IMR-90 (cell line): ENCODE measurements around the gene UROD. TPM values are rescaled to one million over a fixed set of nuclear protein-coding genes. Genes with fewer than 3 reads are reported as not detected.

Source experiments
- ATAC-seq: fragments of 200-7000 bp; cut with Tn5 transposase; 2 replicates; pipeline ENCODE4 v1.9.1; 2020; ENCODE audit warnings: low read depth, mild to moderate bottlenecking, moderate library complexity
- BruUV-seq: library from RNA; stranded (reverse); fragments of 400-500 nt; replicated peaks from 2 replicates; lab custom pipeline; 2021; lab: Mats Ljungman, UMichigan
- CTCF ChIA-PET: fragments of 300-600 bp; formaldehyde crosslinking; extraction: SDS; loops from one replicate; lab custom pipeline; 2021; ENCODE audit warnings: antibody characterized with exemption; lab: Yijun Ruan, JAX
- POLR2A ChIA-PET: fragments of 300-600 bp; sonication (Branson Sonifier 250); formaldehyde crosslinking; loops from one replicate; lab custom pipeline; 2022; ENCODE audit warnings: antibody characterized with exemption; ENCODE audit not compliant: unreplicated experiment; lab: Charles Lee
- DNase-seq: peaks from one replicate; pipeline ENCODE4 v3.0.0; 2013
- H2AFZ ChIP-seq: replicated peaks from 2 replicates; pipeline ENCODE3; 2013; ENCODE audit warnings: low read length, mild to moderate bottlenecking; ENCODE audit not compliant: poor library complexity
- H2AK5ac ChIP-seq: 2 replicates; pipeline ENCODE4 v1.6.1; 2013; ENCODE audit warnings: low read depth, low read length, inconsistent platforms
- H2AK9ac ChIP-seq: replicated peaks from 2 replicates; pipeline ENCODE3; 2013; ENCODE audit warnings: mild to moderate bottlenecking, low read depth, low read length, moderate library complexity; ENCODE audit not compliant: poor library complexity
- H2BK120ac ChIP-seq: 2 replicates; pipeline ENCODE4 v1.6.1; 2013; ENCODE audit warnings: low read depth, low read length, inconsistent platforms
- H2BK15ac ChIP-seq: 3 replicates; pipeline ENCODE4 v1.6.1; 2013; ENCODE audit warnings: low read depth, low read length, inconsistent platforms
- H2BK20ac ChIP-seq: 2 replicates; pipeline ENCODE4 v1.6.1; 2013; ENCODE audit warnings: low read depth, mild to moderate bottlenecking, inconsistent platforms, low read length, moderate library complexity
- H2BK5ac ChIP-seq: 2 replicates; pipeline ENCODE4 v1.6.1; 2013; ENCODE audit warnings: mild to moderate bottlenecking, low read depth, low read length, inconsistent platforms; ENCODE audit not compliant: poor library complexity, severe bottlenecking
- H3K14ac ChIP-seq: replicated peaks from 2 replicates; pipeline ENCODE4 v1.6.1; 2013; ENCODE audit warnings: low read depth, low read length, inconsistent platforms
- H3K18ac ChIP-seq: 2 replicates; pipeline ENCODE4 v1.6.1; 2013; ENCODE audit warnings: low read depth, low read length, control low read depth
- H3K23ac ChIP-seq: 2 replicates; pipeline ENCODE4 v1.6.1; 2013; ENCODE audit warnings: low read depth, low read length, inconsistent platforms
- H3K27ac ChIP-seq: 2 replicates; pipeline ENCODE4 v1.5.1; 2013; ENCODE audit warnings: mild to moderate bottlenecking, control low read depth, low read length; ENCODE audit not compliant: insufficient read depth
- H3K27me3 ChIP-seq: 2 replicates; pipeline ENCODE4 v1.6.1; 2013; ENCODE audit warnings: low read length; ENCODE audit not compliant: control insufficient read depth, insufficient read depth
- H3K36me3 ChIP-seq: 2 replicates; pipeline ENCODE4 v1.6.1; 2013; ENCODE audit warnings: low read length, mixed read lengths; ENCODE audit not compliant: control insufficient read depth, insufficient read depth
- H3K4ac ChIP-seq: 2 replicates; pipeline ENCODE4 v1.6.1; 2013; ENCODE audit warnings: low read depth, low read length, inconsistent platforms
- H3K4me1 ChIP-seq: 2 replicates; pipeline ENCODE4 v1.6.1; 2013; ENCODE audit warnings: low read length, mixed read lengths; ENCODE audit not compliant: control insufficient read depth, insufficient read depth
- H3K4me2 ChIP-seq: 2 replicates; pipeline ENCODE4 v1.6.1; 2013; ENCODE audit warnings: low read depth, mild to moderate bottlenecking, control low read depth, low read length, moderate library complexity
- H3K4me3 ChIP-seq: 2 replicates; pipeline ENCODE4 v1.5.1; 2013; ENCODE audit warnings: low read depth, mild to moderate bottlenecking, control low read depth, low read length, moderate library complexity; ENCODE audit not compliant: insufficient read depth
- H3K56ac ChIP-seq: 2 replicates; pipeline ENCODE4 v1.6.1; 2013; ENCODE audit warnings: low read length, inconsistent platforms; ENCODE audit not compliant: insufficient read depth; ENCODE audit errors: extremely low read depth
- H3K79me1 ChIP-seq, 2 experiments: 2 replicates each; pipeline ENCODE4 v1.6.1; 2013; ENCODE audit warnings: low read length in 2 of 2, inconsistent platforms in 1 of 2, low read depth in 1 of 2
- H3K9ac ChIP-seq: 2 replicates; pipeline ENCODE4 v1.6.1; 2013; ENCODE audit warnings: low read depth, low read length, control low read depth
- H3K9me1 ChIP-seq: 2 replicates; pipeline ENCODE4 v1.6.1; 2013; ENCODE audit warnings: low read length, inconsistent platforms; ENCODE audit not compliant: insufficient read depth
- H3K9me3 ChIP-seq: 2 replicates; pipeline ENCODE4 v1.6.1; 2013; ENCODE audit warnings: low read length; ENCODE audit not compliant: control insufficient read depth, insufficient read depth
- H4K20me1 ChIP-seq: 2 replicates; pipeline ENCODE4 v1.6.1; 2013; ENCODE audit warnings: low read length, inconsistent platforms; ENCODE audit not compliant: insufficient read depth
- H4K5ac ChIP-seq: 2 replicates; pipeline ENCODE4 v1.6.1; 2013; ENCODE audit warnings: mild to moderate bottlenecking, low read depth, low read length, control low read depth
- H4K8ac ChIP-seq, 2 experiments: 2 replicates each; pipeline ENCODE4 v1.6.1; 2013; ENCODE audit warnings: low read depth in 2 of 2, low read length in 2 of 2, control low read depth in 1 of 2, inconsistent platforms in 1 of 2
- H4K91ac ChIP-seq: 2 replicates; pipeline ENCODE4 v1.6.1; 2013; ENCODE audit warnings: low read depth, low read length, inconsistent platforms; ENCODE audit not compliant: insufficient read depth
- CHD1 ChIP-seq: IDR thresholded peaks from 2 replicates; pipeline ENCODE4 v1.6.1; 2012; ENCODE audit warnings: low read depth, low read length, improper control_type of control experiment
- FOS ChIP-seq: fragments of 150-350 bp; IDR thresholded peaks from 2 replicates; pipeline ENCODE4 v1.6.1; 2016; ENCODE audit warnings: low read depth, low read length
- POLR2A ChIP-seq: IDR thresholded peaks from 2 replicates; pipeline ENCODE4 v1.6.1; 2012; ENCODE audit warnings: mild to moderate bottlenecking, low read depth, low read length
- RCOR1 ChIP-seq: IDR thresholded peaks from 2 replicates; pipeline ENCODE4 v1.6.1; 2012; ENCODE audit warnings: mild to moderate bottlenecking, low read length, improper control_type of control experiment; ENCODE audit not compliant: insufficient replicate concordance
- RFX5 ChIP-seq: IDR thresholded peaks from 2 replicates; pipeline ENCODE4 v1.8.0; 2012; ENCODE audit warnings: low read depth, mild to moderate bottlenecking, low read length, moderate library complexity
- WGBS, 2 experiments: methylation state at CpG; one replicate each; pipeline versions ENCODE4 v1.1.5 to v1.1.7; 2013; ENCODE audit warnings: missing lambda C conversion rate in 2 of 2; ENCODE audit not compliant: insufficient read length in 1 of 2; ENCODE audit errors: extremely low coverage in 2 of 2; 5-methylcytosine and 5-hydroxymethylcytosine counted together
- dilution Hi-C: fragments of 300-500 bp; cut with HindIII; formaldehyde crosslinking; loops from one replicate; pipeline ENCODE4 v1.14.3; 2018; ENCODE audit warnings: low sequenced_read_pairs; ENCODE audit not compliant: unreplicated experiment
- in situ Hi-C: fragments of 300-500 bp; cut with MboI; formaldehyde crosslinking; loops from 3 replicates; pipeline ENCODE4 v1.14.3; 2019; ENCODE audit warnings: low sequenced_read_pairs, inconsistent platforms, mixed read lengths
- intact Hi-C: fragments of 100-400 bp; cut with micrococcal nuclease; formaldehyde crosslinking; loops from 2 replicates; pipeline ENCODE4 v1.10.0; 2022
- polyA plus RNA-seq, 3 experiments: library from polyadenylated mRNA; depleted of rRNA; stranded (reverse); fragments of >200 nt; gene quantifications; 2 replicates each; pipeline ENCODE4 v1.2.3, GENCODE V29; 2012; ENCODE audit warnings: low replicate concordance in 1 of 3
- total RNA-seq: library from RNA; depleted of rRNA; stranded (reverse); fragments of >200 nt; gene quantifications from 2 replicates; pipeline ENCODE4 v1.2.3, GENCODE V29; 2012
- TF ChIP-seq, protein P1 (sequence below): fragments of 150-350 bp; IDR thresholded peaks from 2 replicates; pipeline ENCODE4 v1.6.1; 2017; ENCODE audit warnings: mild to moderate bottlenecking, antibody characterized with exemption, low read length, low read depth

The UROD gene
- total and polyA plus RNA-seq, 2 of the 4 experiments (the other 2 are of a cell fraction): 220 to 224 TPM

DNA sequence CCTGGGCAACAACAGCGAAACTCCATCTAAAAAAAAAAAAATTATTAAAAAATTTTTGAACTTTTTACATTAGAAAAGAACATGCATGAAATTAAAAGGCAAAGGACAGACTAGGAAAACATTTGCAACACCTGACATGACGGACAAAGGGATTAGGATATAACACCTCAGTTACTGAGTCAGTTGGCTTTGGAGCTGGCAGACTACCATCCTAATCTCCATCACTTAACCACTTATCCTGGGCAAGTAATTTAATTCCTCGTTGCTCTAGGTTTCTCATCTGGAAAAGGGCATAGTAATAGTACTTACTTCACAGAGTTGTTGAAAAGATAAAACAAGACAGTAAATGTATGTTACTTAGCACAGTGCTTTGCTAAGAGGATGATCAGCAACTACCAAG lies 12.8 kb upstream of the UROD start:
- Histone ChIP-seq H3K27me3 (no peaks in the 10 kb centered on the region), H3K4ac (no peak overlapping the region), H3K4me3 (no peak overlapping the region), H3K23ac (no peak overlapping the region), H2BK5ac (no peak overlapping the region), H2AK5ac (no peak overlapping the region), H3K18ac (no peak overlapping the region), H3K9me3 (no peaks in the 10 kb centered on the region), H3K56ac (no peak overlapping the region), H2AFZ (no peak overlapping the region), H3K4me2 (no peak overlapping the region), H3K27ac (no peak overlapping the region), H3K36me3 (peaks cover 21% of the 10 kb centered on the region), H3K9ac (no peak overlapping the region), H4K91ac (no peak overlapping the region), H3K14ac (no peak overlapping the region), H2BK120ac (no peak overlapping the region), H3K79me1 (no peaks in the 10 kb centered on the region), H2AK9ac (no peak overlapping the region), H3K4me1 (no peaks in the 10 kb centered on the region), H4K20me1 (no peaks in the 10 kb centered on the region), H4K8ac (no peak overlapping the region), H3K9me1 (0 out of 2 replicates have a peak, but pooled peaks cover 3% of the 10 kb centered on the region), H4K5ac (no peak overlapping the region), H2BK15ac (no peak overlapping the region), H2BK20ac (no peak overlapping the region)
- ChIA-PET CTCF (no interaction called here), POLR2A (no interaction called here)
- TF ChIP-seq, protein P1, sequence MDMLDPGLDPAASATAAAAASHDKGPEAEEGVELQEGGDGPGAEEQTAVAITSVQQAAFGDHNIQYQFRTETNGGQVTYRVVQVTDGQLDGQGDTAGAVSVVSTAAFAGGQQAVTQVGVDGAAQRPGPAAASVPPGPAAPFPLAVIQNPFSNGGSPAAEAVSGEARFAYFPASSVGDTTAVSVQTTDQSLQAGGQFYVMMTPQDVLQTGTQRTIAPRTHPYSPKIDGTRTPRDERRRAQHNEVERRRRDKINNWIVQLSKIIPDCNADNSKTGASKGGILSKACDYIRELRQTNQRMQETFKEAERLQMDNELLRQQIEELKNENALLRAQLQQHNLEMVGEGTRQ: no peak
- no peak for TF ChIP-seq POLR2A
- TF ChIP-seq FOS: no peak
- no peak for TF ChIP-seq RFX5
- TF ChIP-seq RCOR1: no peak
- TF ChIP-seq CHD1: no peak
- no peak for ATAC-seq
- WGBS, 2 experiments: no CpG with 5 or more reads among the region's 3 CpGs
- no peak for DNase-seq
- intact Hi-C loops (no loop called here), in situ Hi-C loops (loop anchor here (25.0 kb wide), 1 partner anchor 137 kb away; no protein-coding TSS in a partner anchor), dilution Hi-C loops (no loop called here)
- BruUV-seq: no TSS peak
